ENCODE results near the gene DSC2. TPM values are rescaled to one million over a fixed set of nuclear protein-coding genes. Genes with fewer than 3 reads are reported as not detected.
"Not testable (repeated sequence)": the region's sequence is repeated elsewhere in the genome, so short reads cannot be mapped to it uniquely, and the experiment has no call there.

DSC2 gene
- total RNA-seq, 1 donor from 2014 or later: not detected

DNA sequence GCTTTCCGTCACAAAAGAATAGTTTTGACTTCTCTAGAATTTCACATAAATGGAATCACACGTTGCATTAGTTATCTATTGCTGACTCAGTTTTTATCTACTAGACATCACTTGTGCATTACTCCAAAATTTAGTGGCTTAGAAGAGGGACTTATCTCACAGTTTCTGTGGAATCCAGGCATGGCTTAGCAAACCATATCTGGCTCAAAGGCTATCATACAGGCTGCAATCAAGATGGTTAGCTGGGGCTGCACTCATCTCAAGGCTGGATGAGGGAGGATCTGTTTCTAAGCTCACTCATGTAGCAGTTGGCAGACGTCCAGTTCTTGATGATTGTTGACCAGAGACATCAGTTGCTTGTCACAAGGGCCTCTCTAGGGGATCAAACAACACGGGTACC, 53.0 kb downstream of the DSC2 start:
- H3K4me1 Mint-ChIP-seq (ENCODE audit: low read depth): no peaks in the 10 kb centered on the region
- no peak for DNase-seq (ENCODE audit: low spot score)
- intact Hi-C loops (cut with micrococcal nuclease): no loop called here

DNA sequence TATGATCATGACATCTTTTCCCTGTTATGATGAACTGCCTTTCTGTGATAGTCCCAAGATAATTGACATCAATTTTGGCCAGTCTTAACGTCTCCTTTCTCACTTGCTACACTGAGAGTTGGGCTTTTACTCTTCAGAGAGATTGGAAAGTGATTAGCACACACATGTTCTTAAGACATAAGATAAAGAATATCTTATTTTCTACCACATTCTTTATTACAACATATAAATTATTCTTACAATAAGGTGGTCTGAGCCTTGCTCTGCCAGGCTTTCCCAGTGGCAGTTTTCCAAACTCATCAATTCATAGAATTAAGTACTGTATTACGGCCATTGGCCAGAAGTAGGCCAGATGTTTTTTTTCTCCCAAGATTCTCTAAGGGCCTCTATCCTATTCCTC, 54.0 kb downstream of the DSC2 start:
- intact Hi-C loops (cut with micrococcal nuclease): no loop called here
- Mint-ChIP-seq H3K4me3 (ENCODE audit: low read depth) (no peak overlapping the region), H3K4me1 (ENCODE audit: low read depth) (no peaks in the 10 kb centered on the region), H3K27me3 (ENCODE audit: low read depth) (peaks cover 11% of the 10 kb centered on the region), H3K27ac (no peak overlapping the region), H3K36me3 (ENCODE audit: low read depth) (no peaks in the 10 kb centered on the region), H3K9me3 (peaks cover 24% of the 10 kb centered on the region)
- DNase-seq (ENCODE audit: low spot score): no peak

More for the DNA sequence above, 53.0 kb downstream of the DSC2 start:
- peaks cover 18% of the 10 kb centered on the region for H3K9me3 Mint-ChIP-seq
- peaks cover under 1% of the 10 kb centered on the region for H3K27me3 Mint-ChIP-seq (ENCODE audit: low read depth)
- H3K4me3 Mint-ChIP-seq (ENCODE audit: low read depth): no peak overlapping the region
- H3K27ac Mint-ChIP-seq: no peak overlapping the region
- no peaks in the 10 kb centered on the region for H3K36me3 Mint-ChIP-seq (ENCODE audit: low read depth)

DNA sequence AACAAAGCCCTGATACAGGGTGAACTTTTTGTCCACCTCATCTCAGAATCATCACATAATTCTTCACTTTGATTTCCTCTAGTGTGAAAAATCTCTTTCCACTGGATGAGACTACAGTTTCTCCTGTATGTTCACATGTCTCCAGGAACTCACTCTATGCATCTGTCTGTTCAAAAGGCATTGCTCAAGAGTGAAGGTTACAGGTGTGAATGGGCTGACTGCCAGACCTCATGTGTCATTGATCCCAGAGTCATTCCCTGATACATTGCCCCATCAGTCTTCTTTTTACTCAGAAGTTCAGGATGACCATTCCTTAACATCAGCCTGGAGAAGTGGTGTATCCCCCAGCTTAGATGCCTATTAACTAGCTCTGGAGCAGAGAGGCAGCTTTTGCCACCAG, 55.3 kb downstream of the DSC2 start:
- Mint-ChIP-seq H3K27me3 (ENCODE audit: low read depth) (peaks cover 18% of the 10 kb centered on the region), H3K36me3 (ENCODE audit: low read depth) (no peaks in the 10 kb centered on the region), H3K9me3 (peaks cover 18% of the 10 kb centered on the region), H3K4me3 (ENCODE audit: low read depth) (no peak overlapping the region), H3K27ac (no peak overlapping the region), H3K4me1 (ENCODE audit: low read depth) (no peaks in the 10 kb centered on the region)
- DNase-seq (ENCODE audit: low spot score): no peak
- intact Hi-C loops (cut with micrococcal nuclease): no loop called here

DNA sequence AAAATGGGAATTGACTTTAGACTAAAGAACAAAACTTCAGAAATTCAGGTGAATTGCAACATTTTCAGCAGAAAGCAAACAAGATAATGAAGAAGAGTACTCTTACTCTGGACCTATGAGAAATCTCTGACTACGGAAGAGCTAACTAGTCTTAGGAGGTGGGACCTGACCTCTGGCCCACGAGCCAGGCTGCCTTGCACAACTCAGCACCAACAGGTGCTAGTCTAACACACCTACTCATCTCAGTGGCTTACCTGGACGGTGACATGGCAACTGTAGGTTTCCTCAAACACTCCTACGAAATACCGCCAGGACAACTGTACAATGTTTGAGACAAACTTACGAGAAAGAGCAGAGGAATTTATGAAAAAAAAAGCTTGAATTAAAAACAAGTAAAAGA, 56.6 kb downstream of the DSC2 start:
- peaks cover 31% of the 10 kb centered on the region for H3K27me3 Mint-ChIP-seq (ENCODE audit: low read depth)
- H3K36me3 Mint-ChIP-seq (ENCODE audit: low read depth): no peaks in the 10 kb centered on the region
- peaks cover 18% of the 10 kb centered on the region for H3K9me3 Mint-ChIP-seq

DNA sequence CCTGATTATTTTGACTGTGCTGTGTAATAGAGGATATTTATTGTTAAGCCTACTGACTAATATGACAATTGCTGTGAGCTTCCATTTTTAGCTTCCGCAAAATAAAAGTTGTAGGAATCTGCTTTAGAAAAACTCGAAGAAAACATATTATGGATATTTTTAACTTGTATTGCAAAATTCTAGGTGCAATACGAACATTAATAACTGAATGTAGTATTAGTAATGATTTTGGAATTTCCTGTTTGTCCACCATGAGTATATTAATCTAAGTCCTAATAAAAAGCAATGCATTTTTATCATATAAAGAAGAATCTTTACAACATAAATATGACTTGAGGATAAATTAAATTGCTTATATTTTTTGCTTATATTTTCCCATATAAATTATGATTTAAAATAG, 57.3 kb downstream of the DSC2 start:
- no peaks in the 10 kb centered on the region for H3K4me1 Mint-ChIP-seq (ENCODE audit: low read depth)
- peaks cover 35% of the 10 kb centered on the region for H3K27me3 Mint-ChIP-seq (ENCODE audit: low read depth)
- no peak for DNase-seq (ENCODE audit: low spot score)
- intact Hi-C loops (cut with micrococcal nuclease): no loop called here
- H3K27ac Mint-ChIP-seq: no peak overlapping the region
- no peak overlapping the region for H3K4me3 Mint-ChIP-seq (ENCODE audit: low read depth)
- H3K36me3 Mint-ChIP-seq (ENCODE audit: low read depth): no peaks in the 10 kb centered on the region
- H3K9me3 Mint-ChIP-seq: peaks cover 18% of the 10 kb centered on the region

More for the DNA sequence above, 56.6 kb downstream of the DSC2 start:
- Mint-ChIP-seq H3K27ac (no peak overlapping the region), H3K4me1 (ENCODE audit: low read depth) (no peaks in the 10 kb centered on the region), H3K4me3 (ENCODE audit: low read depth) (no peak overlapping the region)
- DNase-seq (ENCODE audit: low spot score): no peak
- intact Hi-C loops (cut with micrococcal nuclease): no loop called here

DNA sequence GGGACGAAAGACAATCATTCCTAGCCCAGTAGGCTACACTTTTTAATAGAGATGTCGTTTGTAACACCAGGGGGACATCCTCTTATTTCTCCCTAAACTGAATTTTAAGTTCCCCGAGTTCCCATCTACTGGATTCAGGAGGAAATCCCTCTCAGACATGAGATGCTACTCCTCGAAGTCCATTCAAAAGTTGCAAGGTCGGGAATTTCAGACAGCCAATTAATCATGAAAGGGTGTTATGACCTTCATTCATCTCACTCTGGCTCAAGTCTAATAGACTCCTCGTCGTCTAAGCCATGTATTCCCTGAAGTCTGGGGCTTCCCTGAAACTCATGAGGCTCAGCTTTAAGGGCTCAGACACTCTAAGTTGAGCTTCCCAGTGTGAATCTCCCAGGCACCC, 58.5 kb downstream of the DSC2 start:
- peaks cover 18% of the 10 kb centered on the region for H3K9me3 Mint-ChIP-seq
- no peak overlapping the region for H3K4me3 Mint-ChIP-seq (ENCODE audit: low read depth)
- H3K27ac Mint-ChIP-seq: no peak overlapping the region
- DNase-seq (ENCODE audit: low spot score): no peak
- no peaks in the 10 kb centered on the region for H3K4me1 Mint-ChIP-seq (ENCODE audit: low read depth)
- no peaks in the 10 kb centered on the region for H3K36me3 Mint-ChIP-seq (ENCODE audit: low read depth)
- intact Hi-C loops (cut with micrococcal nuclease): no loop called here
- peaks cover 38% of the 10 kb centered on the region for H3K27me3 Mint-ChIP-seq (ENCODE audit: low read depth)

DNA sequence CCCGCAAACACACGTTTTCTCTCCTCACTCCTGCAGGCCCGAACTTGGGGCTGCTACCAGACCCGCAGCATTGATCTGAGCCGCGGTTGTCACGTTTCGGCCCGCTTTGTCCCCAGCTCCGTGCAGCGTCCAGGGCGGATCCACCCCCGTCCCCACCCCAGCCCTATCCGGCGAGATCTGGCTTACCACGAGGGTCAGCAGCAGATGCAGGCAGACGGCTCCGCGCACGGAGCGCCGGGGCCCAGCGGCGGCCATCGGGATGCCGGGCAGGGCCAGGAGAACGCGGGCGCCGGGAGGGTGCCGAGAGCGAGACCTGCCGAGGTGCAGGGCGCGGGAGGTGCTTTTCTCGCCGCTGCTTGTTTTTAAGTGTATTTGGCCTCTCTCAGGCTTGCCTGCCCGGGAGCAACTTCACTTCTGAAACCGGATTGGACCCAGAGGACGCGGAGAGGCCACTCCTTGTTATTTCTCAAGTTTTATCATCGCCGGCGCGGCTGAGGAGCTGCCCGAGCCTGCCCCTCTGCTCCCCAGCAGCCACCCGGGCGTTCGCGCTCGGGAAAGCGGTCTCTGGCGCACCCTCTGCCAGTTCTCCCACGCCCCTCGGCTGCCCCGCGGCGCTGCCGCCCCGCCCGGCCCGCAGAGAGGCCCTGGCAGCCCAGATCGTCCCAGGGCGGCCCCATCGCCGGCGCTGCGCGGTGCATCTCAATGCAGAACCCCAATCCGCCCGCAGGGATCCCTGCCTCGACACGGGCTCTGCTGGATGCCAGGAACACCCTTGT, 59.6 kb downstream of the DSC2 start, which contains the start of gene DSC3:
Gene DSC3 (minus strand): TSS at position 337 of the 776 bp plus-strand sequence. CDS start 82 bp downstream, at position 255.
- no peak for DNase-seq (ENCODE audit: low spot score)
- H3K4me3 Mint-ChIP-seq (ENCODE audit: low read depth): no peak within 1 kb of the TSS
- no peaks in the 10 kb centered on the region for H3K4me1 Mint-ChIP-seq (ENCODE audit: low read depth)
- intact Hi-C loops (cut with micrococcal nuclease): no loop called here
- peaks cover 18% of the 10 kb centered on the region for H3K9me3 Mint-ChIP-seq
- peaks cover 38% of the 10 kb centered on the region for H3K27me3 Mint-ChIP-seq (ENCODE audit: low read depth)
- no peak within 1 kb of the TSS for H3K27ac Mint-ChIP-seq
- H3K36me3 Mint-ChIP-seq (ENCODE audit: low read depth): no peaks in the 10 kb centered on the region

DNA sequence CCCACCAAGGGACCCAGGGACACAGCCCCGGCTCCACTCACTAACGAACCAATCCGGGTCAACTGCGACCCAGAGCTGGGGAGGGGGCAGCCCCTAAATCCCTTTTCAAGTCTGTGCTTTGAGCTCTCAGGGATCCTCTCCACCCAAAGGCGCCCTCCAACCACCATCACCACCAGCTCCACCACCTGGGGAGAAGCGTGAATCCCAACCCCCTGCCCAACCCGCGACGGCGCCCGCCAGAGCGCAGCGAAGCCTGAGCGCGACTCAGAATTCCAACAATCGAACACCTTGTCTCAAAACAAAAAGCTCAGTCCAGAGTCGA, 60.2 kb downstream of the DSC2 start:
- Mint-ChIP-seq H3K36me3 (ENCODE audit: low read depth) (no peaks in the 10 kb centered on the region), H3K27me3 (ENCODE audit: low read depth) (peaks cover 38% of the 10 kb centered on the region), H3K4me3 (ENCODE audit: low read depth) (no peak overlapping the region), H3K4me1 (ENCODE audit: low read depth) (no peaks in the 10 kb centered on the region), H3K27ac (no peak overlapping the region), H3K9me3 (peaks cover 18% of the 10 kb centered on the region)
- no peak for DNase-seq (ENCODE audit: low spot score)
- intact Hi-C loops (cut with micrococcal nuclease): no loop called here

DNA sequence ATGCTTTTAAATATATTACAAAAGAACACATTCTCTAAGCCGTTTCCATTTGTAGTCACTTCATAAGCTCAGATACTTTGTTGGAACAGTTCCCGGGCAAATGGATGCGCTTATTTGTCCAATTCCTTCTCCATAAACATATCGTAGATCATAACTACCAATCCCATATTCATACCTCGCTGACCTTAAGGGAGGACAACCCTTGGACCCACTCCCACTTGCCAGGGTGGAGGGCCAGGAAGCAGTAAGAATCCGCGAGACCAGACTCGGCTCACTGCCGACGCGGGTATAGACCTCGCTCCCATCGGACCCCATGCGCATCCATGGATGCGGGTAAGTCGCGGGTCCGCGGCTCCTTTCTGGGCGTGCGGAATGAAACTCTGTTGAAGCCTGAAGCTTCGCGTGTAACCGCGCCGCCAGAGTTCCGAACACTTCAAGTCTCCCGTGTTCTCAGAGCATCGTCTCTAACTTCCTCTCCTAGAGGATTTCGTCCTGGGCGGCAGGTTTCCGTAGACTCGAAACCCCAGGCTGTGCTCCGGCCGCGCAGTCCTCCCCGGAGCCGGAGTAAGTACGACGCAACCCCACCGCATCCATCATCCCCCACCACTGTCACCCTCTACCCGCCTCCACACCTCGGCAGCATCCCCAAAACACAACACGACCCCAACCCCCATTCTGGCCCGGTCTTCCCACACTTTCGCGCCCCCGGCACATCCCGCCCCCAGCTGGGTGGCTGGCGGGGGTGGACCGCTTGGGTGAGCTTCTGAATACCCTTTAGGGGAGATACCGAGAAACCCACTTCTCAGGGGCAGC, 60.7 kb downstream of the DSC2 start:
- peaks cover 38% of the 10 kb centered on the region for H3K27me3 Mint-ChIP-seq (ENCODE audit: low read depth)
- H3K4me1 Mint-ChIP-seq (ENCODE audit: low read depth): no peaks in the 10 kb centered on the region
- H3K4me3 Mint-ChIP-seq (ENCODE audit: low read depth): no peak overlapping the region
- no peak for DNase-seq (ENCODE audit: low spot score)
- no peaks in the 10 kb centered on the region for H3K36me3 Mint-ChIP-seq (ENCODE audit: low read depth)
- intact Hi-C loops (cut with micrococcal nuclease): no loop called here
- H3K27ac Mint-ChIP-seq: no peak overlapping the region
- peaks cover 16% of the 10 kb centered on the region for H3K9me3 Mint-ChIP-seq

DNA sequence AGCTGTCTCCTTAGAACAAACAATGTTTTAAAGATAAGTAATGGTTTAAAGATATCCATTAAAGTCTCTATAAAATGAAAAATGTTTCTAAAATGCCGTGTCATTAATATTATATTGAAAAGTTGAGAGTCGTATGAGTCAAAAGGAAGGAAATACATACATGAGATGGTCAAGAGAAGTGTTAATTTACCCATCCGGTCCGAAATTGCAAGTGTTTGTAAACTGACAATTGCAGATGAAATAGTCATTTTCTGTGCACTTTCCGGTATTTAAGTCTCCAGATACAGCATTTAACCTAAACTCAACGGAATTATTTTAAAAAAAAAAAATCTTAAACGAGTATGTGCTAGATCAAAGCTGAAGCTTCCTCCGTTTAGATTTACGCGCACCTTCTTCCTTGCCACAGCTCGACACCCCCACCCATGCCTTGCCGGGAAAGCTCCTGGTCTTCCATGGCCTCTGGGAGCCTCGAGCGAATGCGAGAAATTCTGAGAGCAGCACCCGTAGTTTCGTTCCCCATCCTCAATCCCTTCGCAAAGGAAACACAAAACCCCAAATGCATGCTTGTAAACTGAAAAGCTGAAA, 61.4 kb downstream of the DSC2 start:
- Mint-ChIP-seq H3K27ac (no peak overlapping the region), H3K4me1 (ENCODE audit: low read depth) (no peaks in the 10 kb centered on the region), H3K27me3 (ENCODE audit: low read depth) (peaks cover 38% of the 10 kb centered on the region), H3K36me3 (ENCODE audit: low read depth) (no peaks in the 10 kb centered on the region), H3K4me3 (ENCODE audit: low read depth) (no peak overlapping the region), H3K9me3 (peaks cover 13% of the 10 kb centered on the region)
- DNase-seq (ENCODE audit: low spot score): no peak
- intact Hi-C loops (cut with micrococcal nuclease): no loop called here

DNA sequence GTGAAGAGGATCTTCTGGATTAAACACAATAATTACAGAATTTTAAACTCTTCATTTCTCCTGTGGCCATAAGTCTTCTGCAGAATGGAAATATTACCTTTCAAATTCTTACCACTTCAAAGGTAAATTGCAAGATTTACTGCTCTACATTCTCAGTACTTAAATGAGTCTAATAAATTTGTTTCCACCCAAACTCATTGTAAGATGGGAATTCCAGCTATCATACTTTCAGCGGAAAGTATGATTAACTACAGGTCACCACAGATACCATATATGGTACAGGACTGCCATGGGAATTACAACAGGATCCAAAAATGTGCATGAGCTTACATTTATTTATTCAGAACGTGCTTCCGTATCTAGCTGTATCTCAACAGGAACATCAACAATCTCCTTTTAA, 62.8 kb downstream of the DSC2 start:
- Mint-ChIP-seq H3K27ac (no peak overlapping the region), H3K36me3 (ENCODE audit: low read depth) (no peaks in the 10 kb centered on the region), H3K9me3 (peaks cover 9% of the 10 kb centered on the region), H3K4me3 (ENCODE audit: low read depth) (no peak overlapping the region), H3K27me3 (ENCODE audit: low read depth) (peaks cover 38% of the 10 kb centered on the region), H3K4me1 (ENCODE audit: low read depth) (no peaks in the 10 kb centered on the region)
- intact Hi-C loops (cut with micrococcal nuclease): no loop called here
- no peak for DNase-seq (ENCODE audit: low spot score)

DNA sequence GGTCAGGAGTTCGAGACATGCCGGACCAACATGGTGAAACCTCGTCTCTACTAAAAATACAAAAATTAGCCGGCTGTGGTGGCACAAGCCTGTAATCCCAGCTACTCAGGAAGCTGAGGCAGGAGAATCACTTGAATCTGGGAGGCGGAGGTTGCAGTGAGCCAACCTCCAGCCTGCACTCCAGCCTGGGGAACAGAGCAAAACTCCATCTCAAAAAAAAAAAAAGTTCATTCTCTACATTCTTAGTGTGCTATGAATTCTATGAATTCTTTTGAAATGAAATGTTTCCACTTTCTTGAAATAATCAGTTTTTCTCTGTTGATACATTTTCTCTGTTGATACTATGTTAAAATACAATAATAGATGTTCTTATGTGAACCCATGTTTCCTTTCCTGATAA, 64.5 kb downstream of the DSC2 start:
- H3K27ac Mint-ChIP-seq; H3K4me3 Mint-ChIP-seq (ENCODE audit: low read depth); H3K9me3 Mint-ChIP-seq; DNase-seq (ENCODE audit: low spot score); intact Hi-C loops (cut with micrococcal nuclease); H3K36me3 Mint-ChIP-seq (ENCODE audit: low read depth); H3K4me1 Mint-ChIP-seq (ENCODE audit: low read depth): not testable (repeated sequence)
- H3K27me3 Mint-ChIP-seq (ENCODE audit: low read depth): peaks cover 25% of the 10 kb centered on the region

DNA sequence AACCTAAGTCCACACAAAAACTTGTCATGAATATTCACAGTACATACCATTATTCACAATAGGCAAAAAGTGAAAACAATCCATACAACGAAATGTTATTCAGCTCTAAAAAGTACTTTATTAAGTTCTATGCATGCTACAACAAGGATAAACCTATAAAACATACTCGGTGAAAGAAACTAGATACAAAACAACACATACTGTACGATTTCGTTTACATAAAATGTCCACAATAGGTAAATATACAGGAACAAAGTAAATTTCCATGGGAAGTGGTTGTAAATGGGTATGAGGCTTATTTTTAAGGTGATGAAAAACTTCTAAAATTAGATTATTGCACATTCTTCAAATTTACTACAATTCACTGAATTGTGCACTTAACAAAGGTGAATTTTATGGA, 67.7 kb downstream of the DSC2 start:
- Mint-ChIP-seq H3K27me3 (ENCODE audit: low read depth) (peaks cover 3% of the 10 kb centered on the region), H3K9me3 (no peaks in the 10 kb centered on the region), H3K4me1 (ENCODE audit: low read depth) (no peaks in the 10 kb centered on the region), H3K27ac (no peak overlapping the region), H3K4me3 (ENCODE audit: low read depth) (no peak overlapping the region), H3K36me3 (ENCODE audit: low read depth) (no peaks in the 10 kb centered on the region)
- intact Hi-C loops (cut with micrococcal nuclease): no loop called here
- DNase-seq (ENCODE audit: low spot score): no peak
